HCT116 (cell line): ENCODE data around the gene AQP9.

Experiments
- EGR1 ChIP-seq: IDR thresholded peaks from 2 replicates; pipeline ENCODE4 v1.6.1; 2012; ENCODE audit warnings: low read depth
- EZH2 ChIP-seq: fragments of 200-600 bp; sonication (generic); IDR thresholded peaks from 2 replicates; pipeline ENCODE4 v1.6.1; 2017; ENCODE audit warnings: antibody characterized with exemption, mixed run types
- EZH2phosphoT487 ChIP-seq: fragments of 200-600 bp; IDR thresholded peaks from 2 replicates; pipeline ENCODE4 v1.6.1; 2018; ENCODE audit warnings: antibody characterized with exemption, borderline replicate concordance
- FOSL1 ChIP-seq: IDR thresholded peaks from 2 replicates; pipeline ENCODE4 v1.6.1; 2012; ENCODE audit warnings: low read depth
- POLR2A ChIP-seq: IDR thresholded peaks from 2 replicates; pipeline ENCODE4 v1.7.0; 2011; ENCODE audit warnings: borderline replicate concordance; ENCODE audit not compliant: insufficient read depth, insufficient read length; ENCODE audit errors: extremely low read depth
- POLR2AphosphoS5 ChIP-seq: IDR thresholded peaks from 2 replicates; pipeline ENCODE4 v1.6.1; 2011; ENCODE audit warnings: mild to moderate bottlenecking, low read depth, low read length, moderate library complexity
- TF ChIP-seq, protein P1 (sequence below): IDR thresholded peaks from 2 replicates; pipeline ENCODE4 v1.6.1; 2012; ENCODE audit warnings: low read depth
- TF ChIP-seq, protein P2 (sequence below), 3 experiments: fragments of 200-600 bp in 1 of 3; sonication (generic) in 1 of 3; IDR thresholded peaks in 2 of 3; conservative IDR thresholded peaks in 1 of 3; 2 replicates each; pipeline ENCODE4 v1.5.1; 2012 to 2017; ENCODE audit warnings: low read depth in 2 of 3, low read length in 2 of 3, antibody characterized with exemption in 1 of 3, borderline replicate concordance in 1 of 3, control low read depth in 1 of 3, mild to moderate bottlenecking in 1 of 3, mixed read lengths in 1 of 3, mixed run types in 1 of 3, moderate library complexity in 1 of 3; ENCODE audit not compliant: insufficient read depth in 1 of 3

DNA sequence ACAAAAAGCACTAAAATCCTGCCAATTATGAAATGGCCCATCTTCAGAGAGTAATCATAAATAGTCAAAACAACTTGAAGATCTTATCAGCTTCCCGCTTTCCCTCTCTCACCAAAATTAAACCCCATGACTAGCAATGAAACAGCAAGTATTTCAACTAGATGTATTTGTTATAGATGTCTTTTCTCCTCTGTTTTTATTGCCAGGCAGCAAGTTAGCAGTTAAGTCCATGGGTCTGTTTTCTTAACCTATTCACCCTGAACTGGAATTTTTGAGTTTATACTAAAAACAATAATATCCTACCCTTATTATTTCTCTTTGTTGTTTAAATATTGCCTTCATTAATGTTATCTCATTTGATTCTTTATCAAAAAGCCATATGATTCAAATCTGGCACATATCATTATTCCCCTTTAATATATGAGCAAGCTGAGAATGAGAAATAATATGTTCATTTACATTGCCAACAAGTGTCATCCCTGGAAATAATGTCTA is 23.3 kb downstream of the AQP9 start:
- TF ChIP-seq EGR1 (no peak), EZH2phosphoT487 (no peak), POLR2A (no peak), FOSL1 (no peak), POLR2AphosphoS5 (no peak), EZH2 (no peak)
- TF ChIP-seq, protein P1, sequence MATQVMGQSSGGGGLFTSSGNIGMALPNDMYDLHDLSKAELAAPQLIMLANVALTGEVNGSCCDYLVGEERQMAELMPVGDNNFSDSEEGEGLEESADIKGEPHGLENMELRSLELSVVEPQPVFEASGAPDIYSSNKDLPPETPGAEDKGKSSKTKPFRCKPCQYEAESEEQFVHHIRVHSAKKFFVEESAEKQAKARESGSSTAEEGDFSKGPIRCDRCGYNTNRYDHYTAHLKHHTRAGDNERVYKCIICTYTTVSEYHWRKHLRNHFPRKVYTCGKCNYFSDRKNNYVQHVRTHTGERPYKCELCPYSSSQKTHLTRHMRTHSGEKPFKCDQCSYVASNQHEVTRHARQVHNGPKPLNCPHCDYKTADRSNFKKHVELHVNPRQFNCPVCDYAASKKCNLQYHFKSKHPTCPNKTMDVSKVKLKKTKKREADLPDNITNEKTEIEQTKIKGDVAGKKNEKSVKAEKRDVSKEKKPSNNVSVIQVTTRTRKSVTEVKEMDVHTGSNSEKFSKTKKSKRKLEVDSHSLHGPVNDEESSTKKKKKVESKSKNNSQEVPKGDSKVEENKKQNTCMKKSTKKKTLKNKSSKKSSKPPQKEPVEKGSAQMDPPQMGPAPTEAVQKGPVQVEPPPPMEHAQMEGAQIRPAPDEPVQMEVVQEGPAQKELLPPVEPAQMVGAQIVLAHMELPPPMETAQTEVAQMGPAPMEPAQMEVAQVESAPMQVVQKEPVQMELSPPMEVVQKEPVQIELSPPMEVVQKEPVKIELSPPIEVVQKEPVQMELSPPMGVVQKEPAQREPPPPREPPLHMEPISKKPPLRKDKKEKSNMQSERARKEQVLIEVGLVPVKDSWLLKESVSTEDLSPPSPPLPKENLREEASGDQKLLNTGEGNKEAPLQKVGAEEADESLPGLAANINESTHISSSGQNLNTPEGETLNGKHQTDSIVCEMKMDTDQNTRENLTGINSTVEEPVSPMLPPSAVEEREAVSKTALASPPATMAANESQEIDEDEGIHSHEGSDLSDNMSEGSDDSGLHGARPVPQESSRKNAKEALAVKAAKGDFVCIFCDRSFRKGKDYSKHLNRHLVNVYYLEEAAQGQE: no peak
- TF ChIP-seq, protein P2, sequence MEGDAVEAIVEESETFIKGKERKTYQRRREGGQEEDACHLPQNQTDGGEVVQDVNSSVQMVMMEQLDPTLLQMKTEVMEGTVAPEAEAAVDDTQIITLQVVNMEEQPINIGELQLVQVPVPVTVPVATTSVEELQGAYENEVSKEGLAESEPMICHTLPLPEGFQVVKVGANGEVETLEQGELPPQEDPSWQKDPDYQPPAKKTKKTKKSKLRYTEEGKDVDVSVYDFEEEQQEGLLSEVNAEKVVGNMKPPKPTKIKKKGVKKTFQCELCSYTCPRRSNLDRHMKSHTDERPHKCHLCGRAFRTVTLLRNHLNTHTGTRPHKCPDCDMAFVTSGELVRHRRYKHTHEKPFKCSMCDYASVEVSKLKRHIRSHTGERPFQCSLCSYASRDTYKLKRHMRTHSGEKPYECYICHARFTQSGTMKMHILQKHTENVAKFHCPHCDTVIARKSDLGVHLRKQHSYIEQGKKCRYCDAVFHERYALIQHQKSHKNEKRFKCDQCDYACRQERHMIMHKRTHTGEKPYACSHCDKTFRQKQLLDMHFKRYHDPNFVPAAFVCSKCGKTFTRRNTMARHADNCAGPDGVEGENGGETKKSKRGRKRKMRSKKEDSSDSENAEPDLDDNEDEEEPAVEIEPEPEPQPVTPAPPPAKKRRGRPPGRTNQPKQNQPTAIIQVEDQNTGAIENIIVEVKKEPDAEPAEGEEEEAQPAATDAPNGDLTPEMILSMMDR (IDR thresholded peaks at IDR 0.05 in 2 of 3, conservative IDR thresholded peaks at IDR 0.05 in 1 of 3; ENCODE audit: borderline replicate concordance in 1 of 3, insufficient read depth in 1 of 3, low read depth in 2 of 3, low read length in 2 of 3): no peak
